DOHH2 (cell line): ENCODE results near the gene CNTNAP2.

ENCODE experiments used
- H3F3A ChIP-seq: fragments of 200-600 bp; sonication (generic), shearing (Covaris generic); 2 replicates; pipeline ENCODE4 v1.6.0; 2016; ENCODE audit warnings: antibody characterized with exemption, mild to moderate bottlenecking; ENCODE audit not compliant: control insufficient read depth, insufficient read depth
- H3K27ac ChIP-seq: fragments of 200-600 bp; sonication (generic); 2 replicates; pipeline ENCODE4 v1.5.1; 2014; ENCODE audit warnings: low read depth, mild to moderate bottlenecking, low read length, moderate library complexity
- H3K27me3 ChIP-seq: fragments of 200-600 bp; sonication (generic); 2 replicates; pipeline ENCODE4 v1.6.1; 2014; ENCODE audit warnings: mild to moderate bottlenecking, low read length, mixed read lengths; ENCODE audit not compliant: control insufficient read depth
- H3K36me3 ChIP-seq: fragments of 200-600 bp; sonication (generic); 2 replicates; pipeline ENCODE4 v1.6.1; 2014; ENCODE audit warnings: mild to moderate bottlenecking, low read length, moderate library complexity, mixed read lengths; ENCODE audit not compliant: control insufficient read depth
- H3K4me1 ChIP-seq: fragments of 200-600 bp; sonication (generic); 2 replicates; pipeline ENCODE4 v1.6.1; 2014; ENCODE audit warnings: mild to moderate bottlenecking, low read length, mixed read lengths; ENCODE audit not compliant: control insufficient read depth
- H3K4me2 ChIP-seq: fragments of 200-600 bp; sonication (generic); 2 replicates; pipeline ENCODE4 v1.6.0; 2014; ENCODE audit warnings: mild to moderate bottlenecking, low read length, moderate library complexity
- H3K4me3 ChIP-seq: fragments of 200-600 bp; sonication (generic); 2 replicates; pipeline ENCODE4 v1.5.1; 2014; ENCODE audit warnings: mild to moderate bottlenecking, low read length, mixed read lengths
- H3K79me2 ChIP-seq: fragments of 200-600 bp; sonication (generic); 2 replicates; pipeline ENCODE4 v1.6.1; 2014; ENCODE audit warnings: mild to moderate bottlenecking, low read length, mixed read lengths; ENCODE audit not compliant: control insufficient read depth
- H3K9me2 ChIP-seq: fragments of 200-600 bp; sonication (generic); replicated peaks from 2 replicates; pipeline ENCODE4 v1.6.1; 2014; ENCODE audit warnings: mild to moderate bottlenecking, low read length, mixed read lengths; ENCODE audit not compliant: control insufficient read depth
- H3K9me3 ChIP-seq: fragments of 200-600 bp; sonication (generic); 2 replicates; pipeline ENCODE4 v1.6.1; 2014; ENCODE audit warnings: antibody characterized with exemption, low read length, mixed read lengths; ENCODE audit not compliant: control insufficient read depth, insufficient read depth
- H4K20me1 ChIP-seq: fragments of 200-600 bp; sonication (generic); 2 replicates; pipeline ENCODE4 v1.6.0; 2014; ENCODE audit warnings: low read depth, mild to moderate bottlenecking, antibody characterized with exemption, low read length, moderate library complexity; ENCODE audit not compliant: control insufficient read depth, insufficient read depth
- CTCF ChIP-seq: fragments of 200-600 bp; sonication (generic); IDR thresholded peaks from one replicate; pipeline ENCODE4 v1.5.1; 2014; ENCODE audit warnings: antibody characterized with exemption, mild to moderate bottlenecking, low read depth, low read length; ENCODE audit not compliant: poor library complexity, severe bottlenecking
- EZH2phosphoT487 ChIP-seq: fragments of 200-600 bp; sonication (generic); IDR thresholded peaks from 2 replicates; pipeline ENCODE4 v1.6.1; 2017; ENCODE audit warnings: borderline replicate concordance, mild to moderate bottlenecking, antibody characterized with exemption, low read length, moderate library complexity, mixed read lengths

The CNTNAP2 gene

DNA sequence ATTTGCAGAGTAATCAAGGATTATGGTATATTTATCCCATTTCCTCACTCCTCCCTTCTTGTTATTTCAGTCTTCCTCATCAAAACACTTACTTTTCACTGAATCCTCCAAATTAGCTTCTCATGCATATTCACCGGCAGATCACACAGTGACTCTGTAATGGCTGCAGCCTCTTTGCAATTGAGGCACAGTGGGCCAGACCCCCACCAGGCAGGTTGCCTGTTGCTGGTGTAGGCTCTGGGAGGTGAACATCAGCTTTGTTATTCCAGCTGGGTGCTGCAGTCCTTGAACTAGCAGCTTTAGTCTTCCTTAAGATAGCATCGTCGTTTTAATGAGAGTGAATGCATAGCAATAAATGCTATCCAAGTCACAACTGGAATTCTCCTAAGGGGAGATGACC is 449.3 kb downstream of the CNTNAP2 start:
- no peaks in the 10 kb centered on the region for H3K36me3 ChIP-seq
- TF ChIP-seq EZH2phosphoT487 (no peak), CTCF (no peak)
- H3K4me2 ChIP-seq = no peak overlapping the region
- no peaks in the 10 kb centered on the region for H3K79me2 ChIP-seq
- H3F3A ChIP-seq = no peaks in the 10 kb centered on the region
- no peaks in the 10 kb centered on the region for H3K9me2 ChIP-seq
- H3K9me3 ChIP-seq = no peaks in the 10 kb centered on the region
- H3K4me3 ChIP-seq = no peak overlapping the region
- H4K20me1 ChIP-seq = no peaks in the 10 kb centered on the region
- no peaks in the 10 kb centered on the region for H3K27me3 ChIP-seq
- no peaks in the 10 kb centered on the region for H3K4me1 ChIP-seq
- H3K27ac ChIP-seq = no peak overlapping the region

DNA sequence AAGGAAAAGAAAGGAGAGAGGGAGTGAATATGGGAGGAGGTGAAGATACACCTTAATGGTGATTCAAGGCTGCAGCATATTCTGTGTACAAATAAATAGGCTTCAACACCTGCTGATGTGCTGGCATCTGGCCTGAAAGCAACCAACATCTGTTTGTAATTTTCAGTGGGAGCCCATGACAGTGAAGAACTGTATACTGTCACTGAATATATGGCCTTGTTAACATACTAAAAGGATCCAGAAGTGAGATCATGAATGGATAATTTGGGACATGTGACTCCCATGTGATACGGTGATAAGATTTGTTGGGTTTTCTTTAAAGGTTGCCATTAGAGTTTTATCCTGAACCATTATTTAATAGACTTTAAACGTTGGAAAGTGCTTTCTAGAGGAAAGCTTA is 459.3 kb downstream of the CNTNAP2 start:
- Histone ChIP-seq H3K4me1 (no peaks in the 10 kb centered on the region), H3K79me2 (no peaks in the 10 kb centered on the region), H3F3A (no peaks in the 10 kb centered on the region), H3K4me2 (no peak overlapping the region), H3K9me3 (no peaks in the 10 kb centered on the region), H3K4me3 (no peak overlapping the region), H3K9me2 (no peaks in the 10 kb centered on the region; the same call in 1 of the 2 replicates), H4K20me1 (no peaks in the 10 kb centered on the region), H3K36me3 (no peaks in the 10 kb centered on the region), H3K27ac (no peak overlapping the region), H3K27me3 (no peaks in the 10 kb centered on the region)
- no peak for TF ChIP-seq CTCF
- TF ChIP-seq EZH2phosphoT487 = no peak

DNA sequence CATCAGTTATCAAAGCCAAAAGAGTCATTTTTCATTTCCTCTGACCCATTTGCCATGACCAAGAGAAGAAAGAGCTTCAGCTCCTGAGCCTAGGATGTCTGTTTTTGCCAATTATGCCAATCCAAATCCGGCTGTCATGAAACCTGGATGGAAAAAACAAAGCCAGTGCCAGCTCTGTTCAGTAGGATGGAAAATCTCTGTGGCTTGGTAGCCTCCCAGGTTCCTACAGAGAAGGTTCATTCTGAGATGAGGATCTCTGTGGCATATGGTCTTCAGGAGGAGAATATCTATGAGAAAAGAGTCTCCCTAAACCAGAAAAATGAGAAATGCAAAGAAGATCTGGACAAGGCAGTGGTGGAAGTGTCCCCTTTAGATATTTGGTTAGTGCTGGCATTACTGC is 475.4 kb downstream of the CNTNAP2 start:
- TF ChIP-seq EZH2phosphoT487 = no peak
- Histone ChIP-seq H3K4me3 (no peak overlapping the region), H4K20me1 (no peaks in the 10 kb centered on the region), H3K36me3 (no peaks in the 10 kb centered on the region), H3F3A (no peaks in the 10 kb centered on the region), H3K4me1 (no peaks in the 10 kb centered on the region), H3K9me3 (no peaks in the 10 kb centered on the region), H3K9me2 (no peaks in the 10 kb centered on the region), H3K4me2 (no peak overlapping the region), H3K79me2 (no peaks in the 10 kb centered on the region), H3K27me3 (no peaks in the 10 kb centered on the region), H3K27ac (no peak overlapping the region)

GRCh38 chr7:146606628-146607027 is 490.0 kb downstream of the CNTNAP2 start:
- no peaks in the 10 kb centered on the region for H3K79me2 ChIP-seq
- no peaks in the 10 kb centered on the region for H3K27me3 ChIP-seq
- H3F3A ChIP-seq = no peaks in the 10 kb centered on the region
- no peaks in the 10 kb centered on the region for H4K20me1 ChIP-seq
- no peak overlapping the region for H3K4me3 ChIP-seq
- no peaks in the 10 kb centered on the region for H3K9me2 ChIP-seq
- H3K9me3 ChIP-seq = no peaks in the 10 kb centered on the region
- H3K36me3 ChIP-seq = no peaks in the 10 kb centered on the region
- no peak overlapping the region for H3K4me2 ChIP-seq
- H3K4me1 ChIP-seq = no peaks in the 10 kb centered on the region
- TF ChIP-seq CTCF (no peak), EZH2phosphoT487 (no peak)
- no peak overlapping the region for H3K27ac ChIP-seq
